HG03196 (cell line): Measurements from ENCODE around the gene DNASE1L2.

Experiments used
- ATAC-seq: cut with Tn5 transposase; IDR thresholded peaks from one replicate; pipeline ENCODE4 v1.9.1; 2021; ENCODE audit not compliant: unreplicated experiment

DNASE1L2 gene

DNA sequence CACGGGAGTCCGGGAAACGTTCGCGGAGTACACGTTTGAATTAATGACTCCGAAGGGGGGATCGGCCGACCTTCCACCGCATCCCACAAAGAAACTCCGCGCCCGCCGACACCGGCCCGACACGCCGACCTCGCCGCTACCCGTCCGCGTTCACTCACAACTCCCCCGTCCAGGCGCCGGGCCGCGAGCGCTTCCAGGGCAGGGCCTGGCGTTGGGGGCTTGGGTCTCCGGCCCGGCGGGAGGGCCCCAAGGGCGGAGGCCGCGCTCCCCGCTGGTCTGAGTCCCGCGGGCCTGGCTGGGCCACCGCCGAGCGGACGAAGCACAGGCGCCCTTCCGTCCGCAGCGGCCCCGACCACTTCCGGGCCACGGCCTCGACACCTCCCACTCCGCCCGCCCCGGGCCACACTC is 31.3 kb downstream of the DNASE1L2 start:
- peak; percentile 50 for ATAC-seq

DNA sequence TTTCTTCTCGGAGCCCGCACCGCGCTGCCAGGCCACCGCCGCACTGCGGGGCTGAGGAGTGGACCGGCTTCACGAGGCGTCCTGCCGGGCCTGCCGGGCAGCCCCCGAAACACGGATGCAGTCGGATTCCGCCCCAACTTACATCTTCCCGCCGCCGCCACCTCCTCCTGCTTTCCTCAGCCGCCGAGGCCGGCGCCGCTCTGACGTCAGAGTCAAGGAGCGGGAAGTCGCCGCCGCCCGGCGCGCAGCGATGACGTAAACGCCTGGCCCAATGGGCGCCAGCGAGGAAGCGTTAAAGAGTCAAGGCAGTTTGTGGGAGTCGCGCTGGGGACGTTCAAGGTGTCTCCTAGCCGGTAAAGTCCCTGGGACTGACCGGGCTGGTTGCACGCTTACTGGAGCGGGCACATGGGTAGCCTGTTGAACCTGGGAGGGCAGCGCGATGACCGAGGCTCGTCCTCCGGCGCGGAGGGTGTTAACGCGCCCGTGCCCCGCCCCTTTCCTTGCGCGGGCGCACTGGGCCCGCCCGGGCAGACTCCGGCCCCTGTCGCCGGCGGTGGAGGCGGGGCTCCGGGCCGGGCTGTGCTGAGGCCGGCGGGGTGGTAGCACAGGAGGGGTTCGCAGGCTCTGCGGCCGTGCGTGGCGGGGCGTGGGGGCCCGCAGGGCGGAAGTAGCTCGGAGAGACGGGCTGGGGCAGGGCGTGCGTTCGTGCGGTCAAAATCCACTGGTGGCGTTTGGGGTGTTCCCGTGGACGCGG is 31.8 kb downstream of the DNASE1L2 start, which contains the start of gene RNPS1:
Gene RNPS1, minus strand, starts transcription at position 214 of the 754 bp plus-strand sequence. CDS start 3,483 bp downstream, outside the sequence.
- peak; percentile 74 for ATAC-seq

DNA sequence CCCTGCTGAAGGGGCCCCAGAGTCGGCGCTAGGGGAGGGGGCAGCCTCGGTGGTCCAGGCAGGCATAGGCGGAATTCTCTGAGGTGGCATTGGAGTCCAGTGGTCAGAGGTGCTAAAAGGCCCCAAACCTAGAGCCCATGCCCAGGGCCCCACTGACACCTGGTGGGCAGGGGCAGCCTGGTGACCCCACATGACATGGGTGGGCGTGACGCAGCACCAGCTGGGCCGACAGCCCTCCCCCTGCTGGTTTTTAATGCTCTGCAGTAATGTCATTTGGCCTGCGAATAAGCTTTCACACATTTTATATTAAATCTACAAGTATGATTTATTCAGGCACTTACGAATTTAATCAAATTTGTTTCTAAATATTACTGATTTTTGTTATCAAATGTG is 33.8 kb downstream of the DNASE1L2 start:
- no peak for ATAC-seq

DNA sequence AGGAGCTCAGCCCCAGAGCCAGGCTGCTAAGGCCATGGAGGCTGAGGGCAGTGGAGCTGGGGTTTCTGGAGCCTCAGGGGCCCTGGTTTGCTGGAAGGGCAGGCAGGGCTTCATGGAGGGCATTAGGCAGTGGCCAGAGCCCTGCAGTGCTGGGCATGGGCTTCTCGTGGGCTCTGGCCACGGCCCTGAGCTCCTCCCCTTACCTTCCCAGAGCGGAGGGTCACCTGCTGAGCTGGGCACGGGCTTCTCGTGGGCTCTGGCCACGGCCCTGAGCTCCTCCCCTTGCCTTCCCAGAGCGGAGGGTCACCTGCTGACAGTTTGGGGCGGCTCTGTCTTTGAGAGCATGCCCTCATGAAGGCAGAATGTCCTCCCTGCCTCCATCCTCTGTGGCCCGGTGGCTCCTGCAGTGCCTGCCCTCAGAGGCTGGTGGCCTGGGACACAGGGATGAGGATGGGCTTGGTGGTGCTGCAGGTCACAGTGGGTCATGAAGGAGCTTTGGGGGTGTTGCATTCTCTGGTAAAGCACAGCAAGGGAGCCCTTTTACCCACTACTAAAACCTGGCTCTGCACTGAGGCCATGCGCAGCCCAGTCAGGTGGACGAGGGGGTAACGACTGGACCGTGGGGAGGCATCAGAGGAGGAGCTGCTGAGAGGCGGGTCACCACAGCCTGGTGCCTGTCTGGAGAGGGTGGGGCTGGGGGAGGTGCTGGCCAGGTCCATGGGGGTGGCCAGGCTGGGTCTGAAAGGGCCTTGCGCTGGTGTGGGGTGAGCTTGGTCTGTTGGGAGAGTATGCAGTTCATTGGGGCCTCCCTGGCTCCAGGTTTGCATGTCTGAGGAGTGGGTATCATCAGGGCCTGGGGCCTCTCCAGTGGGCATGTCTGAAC is 34.6 kb downstream of the DNASE1L2 start:
- no peak for ATAC-seq

DNA sequence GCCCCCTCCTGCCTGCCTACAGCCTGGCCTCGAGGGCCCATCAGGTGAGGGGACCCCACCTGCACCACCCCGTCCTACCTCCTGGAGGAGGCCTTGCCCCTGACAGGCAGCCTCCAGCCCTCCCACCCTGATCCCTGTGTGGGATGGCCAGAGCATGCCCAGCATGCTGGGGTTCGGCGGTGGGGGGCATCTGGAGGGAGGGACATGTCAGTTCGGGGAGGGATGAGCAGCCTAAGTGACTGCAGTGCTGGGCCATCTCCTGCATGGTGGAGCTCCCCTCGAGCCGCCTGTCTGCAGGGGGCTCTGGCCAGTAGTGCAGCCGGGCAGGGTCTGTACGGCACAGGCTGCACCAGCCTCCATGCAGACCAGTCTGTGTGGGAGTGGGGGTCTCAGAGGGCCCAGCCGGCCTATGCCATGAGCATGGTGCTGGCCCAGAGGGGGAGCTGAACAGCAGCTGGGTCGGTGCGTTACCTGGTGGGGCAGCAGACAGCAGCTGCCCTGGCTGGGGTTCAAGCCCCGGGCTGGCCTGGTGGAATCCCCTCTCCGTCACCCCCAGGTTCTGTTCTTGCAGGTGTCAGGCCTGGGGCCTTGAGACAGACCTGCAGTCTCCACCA is 35.7 kb downstream of the DNASE1L2 start:
- no peak for ATAC-seq

DNA sequence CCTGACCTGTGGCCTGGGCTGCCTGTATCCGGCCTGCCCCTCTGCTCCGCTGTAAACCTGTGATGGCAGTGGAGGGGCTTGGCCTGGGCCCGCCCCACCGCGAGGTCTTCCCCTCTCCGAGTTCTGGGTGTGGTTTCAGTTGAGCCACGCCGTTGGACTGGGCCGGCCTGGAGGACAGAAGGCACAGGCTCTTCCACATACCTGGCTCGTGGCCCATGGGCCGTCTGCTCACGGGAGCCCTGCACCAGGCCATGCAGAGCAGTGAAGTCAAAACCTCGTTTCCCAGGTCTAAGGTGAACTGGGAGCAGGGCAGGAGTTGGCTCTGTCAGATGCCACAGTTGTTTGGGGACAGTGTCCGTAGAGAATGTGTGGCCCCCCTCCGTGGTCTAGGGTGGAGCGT is 37.2 kb downstream of the DNASE1L2 start:
- no peak for ATAC-seq

DNA sequence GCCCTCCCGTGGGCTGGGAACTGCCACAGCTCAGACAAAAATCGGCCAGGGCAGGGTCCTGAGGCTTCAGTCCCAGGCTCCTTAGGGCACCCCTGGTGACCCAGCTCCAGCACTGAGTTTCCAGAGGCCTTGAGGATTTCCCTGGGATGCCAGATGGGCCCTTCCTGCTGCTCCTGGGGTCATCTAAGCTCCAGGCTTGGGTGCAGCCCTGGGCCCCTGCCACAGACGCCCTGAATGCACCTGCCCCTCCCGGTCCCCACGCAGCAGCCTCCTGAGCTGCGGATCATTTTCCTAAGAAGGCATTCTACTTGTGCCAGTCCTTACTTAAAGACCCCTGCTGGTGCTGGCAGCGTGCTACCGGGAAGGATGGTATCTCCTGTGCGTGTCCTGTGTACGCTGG is 37.7 kb downstream of the DNASE1L2 start:
- ATAC-seq = no peak

DNA sequence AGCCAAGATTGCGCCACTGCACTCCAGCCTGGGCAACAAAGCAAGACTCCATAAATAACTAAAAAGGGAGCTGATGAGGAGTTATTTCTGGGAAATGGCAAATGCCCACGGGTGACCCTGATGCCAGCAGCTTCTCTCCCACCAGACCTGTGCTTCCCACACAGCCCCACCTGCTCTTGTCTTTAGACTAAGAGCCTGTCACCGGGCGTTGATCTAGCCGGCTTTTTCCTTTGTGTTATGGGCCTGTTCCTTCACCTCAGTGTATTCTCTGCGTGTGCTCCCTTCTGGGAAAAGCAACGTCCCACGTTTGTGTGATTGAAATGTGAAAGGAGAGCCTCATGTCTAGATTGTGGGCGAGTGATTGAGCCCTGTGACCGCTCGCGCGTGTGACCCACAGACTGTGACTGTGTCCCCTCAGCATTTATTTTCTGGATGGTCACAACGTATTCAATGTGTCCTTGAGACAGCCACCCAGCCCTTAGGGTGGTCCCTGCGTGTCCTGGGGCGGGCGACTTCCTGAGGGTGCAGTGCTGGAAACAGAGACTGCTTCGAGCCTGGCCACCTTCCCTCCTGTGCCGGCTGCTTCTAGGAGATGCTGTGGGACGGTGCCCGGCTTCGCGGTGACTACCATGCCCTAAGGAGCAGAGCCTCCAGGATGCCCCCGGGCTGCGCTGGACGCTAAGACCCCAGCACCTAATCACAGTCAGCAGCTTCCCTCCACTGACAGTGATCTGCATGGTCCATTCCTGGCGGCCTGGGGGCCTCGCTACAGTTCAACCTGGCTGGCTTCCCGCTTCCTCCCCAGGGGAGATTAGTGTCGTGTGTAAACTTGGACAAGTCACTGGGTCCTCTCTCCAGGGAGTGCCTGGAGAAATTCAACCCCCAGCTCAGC is 39.5 kb downstream of the DNASE1L2 start:
- ATAC-seq = no peak

DNA sequence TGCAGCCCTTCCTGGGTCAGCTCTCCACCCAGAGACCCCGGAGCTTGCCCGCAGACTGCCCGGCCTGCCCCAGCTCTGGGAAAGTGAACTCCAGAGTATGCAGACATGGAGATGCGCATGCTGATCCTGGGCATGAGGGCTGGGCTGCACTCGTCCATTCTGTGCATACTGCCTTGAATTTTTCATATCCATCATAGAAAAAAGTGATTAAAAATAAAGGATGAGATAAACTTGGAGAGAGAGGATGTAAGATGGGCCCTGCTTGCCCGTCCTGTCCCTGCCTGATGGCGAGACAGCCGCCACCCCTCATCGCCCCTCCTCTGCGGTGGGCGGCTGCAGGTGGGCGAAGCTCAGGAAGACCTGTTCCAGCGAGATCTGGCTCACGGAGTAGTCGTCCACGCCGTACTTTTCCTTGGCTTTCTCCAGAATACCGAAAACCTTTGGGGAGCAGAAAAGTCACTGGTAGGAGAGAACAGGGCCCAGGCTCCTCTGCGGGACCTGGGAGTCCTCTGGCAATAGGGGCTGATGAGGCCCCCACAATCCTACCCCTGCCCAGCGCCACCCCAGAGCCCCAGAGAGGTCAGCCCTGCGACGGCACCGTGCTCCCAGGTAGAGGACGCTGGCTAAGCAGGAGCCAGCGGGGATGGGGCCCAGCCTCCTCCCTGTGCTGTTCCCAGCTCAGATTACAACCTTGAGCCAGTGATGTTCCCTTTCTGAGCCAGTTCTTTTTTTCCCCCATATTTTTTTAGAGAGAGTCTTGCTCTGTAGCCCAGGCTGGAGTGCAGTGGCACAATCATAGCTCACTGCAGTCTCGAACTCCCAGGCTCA is 40.3 kb downstream of the DNASE1L2 start:
- no peak for ATAC-seq

DNA sequence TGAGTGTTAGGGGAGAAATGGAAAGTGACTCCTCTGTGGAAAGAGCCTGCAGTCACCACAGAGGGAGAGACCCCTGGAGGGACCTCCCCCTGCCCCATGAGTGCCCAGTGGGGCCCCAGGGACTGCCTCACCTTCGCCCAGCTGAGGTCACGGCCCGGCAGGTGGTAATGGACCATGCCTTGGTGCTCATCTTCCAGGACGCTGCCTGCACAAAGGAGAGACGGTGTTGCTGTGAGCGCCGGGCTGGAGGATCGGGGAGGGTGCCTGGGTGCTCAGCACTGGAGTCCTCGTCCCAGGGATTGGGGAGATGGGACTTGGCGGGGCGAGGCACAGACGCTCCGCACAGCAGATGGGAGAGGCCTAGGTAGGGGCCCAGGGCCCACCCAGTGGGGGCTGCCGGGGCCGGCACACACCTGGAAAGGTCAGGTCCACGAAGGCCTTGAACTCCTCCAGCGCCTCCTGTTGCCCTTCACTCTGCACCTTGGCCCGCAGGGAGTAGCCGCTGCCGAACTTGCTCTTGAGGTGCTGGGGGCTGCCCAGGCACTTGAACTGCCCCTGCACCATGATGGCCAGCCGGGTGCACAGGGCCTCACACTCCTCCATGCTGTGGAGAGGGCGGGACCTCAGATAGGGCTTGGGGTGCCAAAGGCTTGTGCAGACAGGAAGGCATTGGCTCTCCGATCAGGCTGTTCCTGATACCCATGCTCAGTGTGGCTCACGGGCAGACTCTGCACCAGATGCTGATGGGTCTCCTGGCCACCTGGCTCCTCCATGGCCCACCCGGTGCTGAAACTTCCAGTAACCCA is 41.4 kb downstream of the DNASE1L2 start:
- no peak for ATAC-seq

DNA sequence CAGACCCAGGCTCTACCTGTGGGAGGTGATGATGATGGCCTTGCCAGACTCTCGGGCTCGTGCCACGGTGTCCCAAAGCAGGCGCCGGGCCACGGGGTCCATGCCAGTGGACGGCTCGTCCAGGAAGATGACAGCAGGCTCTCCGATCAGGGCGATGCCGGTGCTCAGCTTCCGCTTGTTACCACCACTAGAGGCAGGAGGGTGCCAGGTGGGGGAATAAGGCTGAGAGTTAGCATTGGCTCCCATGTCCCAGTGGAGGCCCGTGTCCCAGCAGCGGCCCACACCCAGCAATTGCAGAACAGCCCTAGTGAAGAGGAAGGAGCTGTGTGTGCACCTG is 42.0 kb downstream of the DNASE1L2 start:
- no peak for ATAC-seq

DNA sequence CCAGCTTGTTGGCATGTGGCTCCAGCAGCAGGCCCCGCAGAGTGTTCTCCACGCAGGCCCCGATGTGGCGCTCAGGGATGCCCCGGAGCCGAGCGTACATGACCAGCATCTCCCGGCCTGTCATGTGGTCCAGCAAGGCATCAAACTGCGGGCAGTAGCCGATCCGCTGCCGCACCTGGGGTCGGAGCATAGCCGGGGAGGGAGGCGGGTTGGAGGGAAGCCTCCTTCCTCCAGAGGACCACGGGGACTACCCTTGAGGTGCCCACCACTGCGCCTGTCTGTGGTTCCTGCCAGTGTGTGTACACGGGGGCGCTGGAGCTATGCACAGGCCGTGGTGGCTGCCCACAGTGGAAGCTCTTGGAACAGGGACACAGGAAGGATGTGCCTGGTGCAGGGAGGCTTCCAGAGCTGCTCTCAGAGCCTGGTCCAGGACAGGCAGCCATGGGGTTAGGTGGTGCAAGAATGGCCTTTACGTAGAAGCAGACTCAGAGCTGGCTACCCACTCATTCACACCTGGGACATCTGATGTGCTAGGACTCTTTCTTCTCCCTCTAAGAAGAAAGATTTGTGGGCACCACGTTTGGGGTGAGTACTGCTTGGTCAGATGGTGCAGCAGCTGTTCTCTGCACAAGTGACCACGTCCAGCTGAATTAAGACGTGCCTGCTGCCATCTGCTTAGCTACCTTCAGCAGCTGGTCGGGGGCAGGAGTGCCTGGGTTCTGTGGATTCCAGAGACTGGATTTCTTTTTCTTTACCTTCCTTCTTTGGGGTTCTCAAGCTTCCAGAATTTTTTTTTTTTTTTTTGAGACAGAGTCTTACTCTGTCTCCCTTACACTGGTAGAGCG is 42.9 kb downstream of the DNASE1L2 start:
- ATAC-seq = no peak

DNA sequence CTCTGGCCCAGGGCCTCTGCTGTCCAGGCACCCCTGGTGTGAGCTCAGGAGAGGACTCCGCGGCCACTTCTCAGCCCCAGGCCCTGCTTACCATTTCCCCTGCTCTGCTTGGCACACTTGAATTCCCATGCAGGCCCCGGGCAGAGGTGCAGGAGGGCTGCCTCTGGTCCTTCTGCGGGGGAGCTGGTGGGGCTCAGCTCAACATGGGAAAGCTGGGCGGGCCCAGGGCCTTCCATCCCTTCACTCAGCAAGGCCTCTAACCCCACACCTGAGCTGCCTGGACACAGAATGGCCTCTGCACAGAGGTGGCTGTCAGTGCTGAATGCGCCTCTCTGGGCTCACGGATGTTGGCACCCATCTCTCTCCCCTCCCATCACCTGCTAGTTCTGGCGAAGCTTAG is 44.2 kb downstream of the DNASE1L2 start:
- no peak for ATAC-seq

DNA sequence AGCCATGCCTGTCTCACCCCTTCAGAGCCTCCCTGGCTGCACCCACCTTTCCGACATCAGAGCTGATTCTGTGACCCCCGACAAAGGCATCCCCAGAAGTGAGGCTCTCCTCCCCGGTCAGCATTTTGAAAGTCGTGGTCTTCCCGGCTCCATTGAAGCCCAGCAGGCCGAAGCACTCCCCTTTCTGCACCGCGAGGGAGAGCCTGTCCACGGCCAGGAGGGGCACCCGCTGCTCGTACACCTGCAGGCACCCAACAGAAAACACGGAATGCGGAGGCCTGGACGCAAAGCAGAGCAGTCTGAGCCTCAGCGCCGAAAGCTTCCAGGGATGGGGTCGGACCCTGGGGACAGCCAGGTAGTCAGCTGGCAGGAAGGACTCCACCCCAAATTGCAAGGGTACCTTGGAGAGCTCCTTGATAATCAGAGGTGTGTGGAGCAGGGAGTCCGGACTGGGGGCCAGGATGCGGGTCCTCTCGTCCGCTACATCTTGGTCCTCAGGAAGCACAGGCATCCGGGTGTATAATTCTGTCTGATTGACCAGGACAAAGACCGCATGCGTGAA is 44.8 kb downstream of the DNASE1L2 start:
- ATAC-seq = no peak

DNA sequence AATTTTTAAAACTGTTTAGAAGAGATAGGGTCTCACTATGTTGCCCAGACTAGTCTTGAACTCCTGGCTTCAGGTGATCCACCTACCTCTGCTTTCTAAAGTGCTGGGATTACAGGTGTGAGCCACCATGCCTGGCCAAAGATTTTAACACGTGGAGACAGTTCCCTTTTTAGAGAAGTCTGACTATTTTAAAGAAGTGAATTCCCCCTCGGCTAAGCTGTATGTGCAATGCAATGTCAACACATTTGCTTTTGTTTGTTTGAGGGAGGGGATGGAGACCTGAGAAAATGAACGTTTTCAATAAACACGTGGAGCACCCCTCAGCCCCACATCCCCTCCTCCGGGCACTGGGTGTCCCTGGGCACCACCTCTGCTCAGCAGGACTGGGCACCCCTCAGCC is 46.0 kb downstream of the DNASE1L2 start:
- no peak for ATAC-seq

DNA sequence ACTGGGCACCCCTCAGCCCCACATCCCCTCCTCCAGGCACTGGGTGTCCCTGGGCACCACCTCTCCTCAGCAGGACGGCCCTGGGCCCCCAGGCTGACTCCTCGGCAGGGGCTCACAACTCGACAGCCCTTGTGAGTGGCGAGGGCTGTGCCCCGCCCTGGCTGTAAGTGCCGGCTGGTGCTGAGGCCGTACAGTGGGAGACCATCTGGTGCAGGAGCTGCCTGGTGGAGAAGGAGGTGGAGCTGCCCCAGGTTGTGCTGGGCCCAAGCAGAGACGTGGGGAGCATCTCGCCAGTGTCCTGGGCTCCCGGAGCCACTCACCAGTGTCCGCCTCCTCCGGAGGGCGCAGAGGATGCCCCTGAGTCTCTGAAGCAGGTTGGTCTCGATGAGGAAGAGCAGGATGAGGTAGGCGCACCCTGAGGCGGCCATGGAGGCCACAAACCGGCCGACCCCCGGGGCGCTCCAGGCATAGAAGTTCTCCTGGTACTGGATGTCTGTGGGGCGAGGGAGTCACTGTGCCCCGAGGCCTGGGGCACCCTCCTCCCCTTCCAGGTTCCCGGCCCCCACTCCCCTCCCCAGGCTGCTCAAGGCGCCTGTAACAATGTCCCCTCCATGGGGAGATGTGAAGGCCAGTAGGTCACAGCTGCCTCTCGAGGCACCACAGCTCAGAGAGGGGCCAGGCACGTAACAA is 46.8 kb downstream of the DNASE1L2 start:
- ATAC-seq = no peak

DNA sequence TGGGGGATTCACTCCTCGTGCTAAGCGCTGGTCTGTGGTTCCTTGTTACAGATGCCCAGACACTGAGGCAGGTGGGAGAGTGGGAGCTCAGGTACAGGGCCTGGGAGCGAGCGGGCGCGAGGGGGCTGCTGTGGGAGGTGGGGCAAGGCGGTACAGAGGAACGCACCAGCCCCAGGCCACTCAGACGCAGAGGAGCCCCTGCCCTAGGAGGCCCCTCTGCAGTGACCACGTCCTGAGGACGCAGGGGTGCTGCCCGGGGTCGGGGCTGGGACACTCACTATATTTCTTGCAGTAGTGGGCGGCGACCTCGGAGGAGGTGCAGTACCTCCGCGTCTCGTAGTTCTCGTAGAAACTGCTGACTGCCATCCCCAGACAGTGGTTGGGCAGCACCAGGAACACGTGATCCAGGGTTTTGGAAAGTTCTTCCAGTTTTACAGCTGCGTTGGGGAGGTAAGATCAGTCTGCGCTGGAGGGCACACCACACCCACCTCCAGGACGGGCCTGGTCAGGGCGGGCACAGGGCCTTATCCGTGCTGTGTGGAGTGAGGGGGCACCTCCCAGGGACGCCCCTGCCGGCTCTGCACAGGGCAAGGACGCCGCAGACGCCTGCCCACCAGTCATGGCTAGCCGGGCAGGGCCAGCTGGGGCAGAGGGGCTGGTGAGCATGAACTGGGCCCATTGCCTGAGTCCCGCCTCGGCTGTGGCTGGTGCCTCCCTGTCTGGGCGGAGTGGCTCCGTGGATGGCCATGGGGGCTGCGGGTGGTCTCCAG is 47.9 kb downstream of the DNASE1L2 start:
- ATAC-seq = no peak
